SKM-1 (cell line): ENCODE results near the gene TMEM243.

Experiments
- DNase-seq: peaks from one replicate; lab custom pipeline; 2025; ENCODE audit not compliant: unreplicated experiment; lab: John Stamatoyannopoulos, UW

The TMEM243 gene

GRCh38 chr7:87164433-87164832 is 55.1 kb downstream of the TMEM243 start:
- no peak for DNase-seq

- no peak for DNase-seq
These were observed 60.0 kb downstream of the TMEM243 start for GRCh38 chr7:87159538-87159937.

- no peak for DNase-seq
These were observed 62.8 kb downstream of the TMEM243 start for GRCh38 chr7:87156709-87157108.

GRCh38 chr7:87155788-87156187 is 63.7 kb downstream of the TMEM243 start:
- no peak for DNase-seq

- no peak for DNase-seq
These were observed 65.0 kb downstream of the TMEM243 start for GRCh38 chr7:87154569-87154968.

- no peak for DNase-seq
These were observed 65.4 kb downstream of the TMEM243 start for GRCh38 chr7:87154166-87154565.

- no peak for DNase-seq
These were observed 66.5 kb downstream of the TMEM243 start for GRCh38 chr7:87152897-87153641.

GRCh38 chr7:87152112-87152896 is 67.2 kb downstream of the TMEM243 start, which contains the start of gene DMTF1:
DMTF1 (plus strand) TSS chr7:87152453; CDS start chr7:87164942, 12,489 bp downstream.
- DNase-seq: peak; percentile 83

- no peak for DNase-seq
These were observed 67.8 kb downstream of the TMEM243 start for GRCh38 chr7:87151729-87152111.

- no peak for DNase-seq
These were observed 68.4 kb downstream of the TMEM243 start for GRCh38 chr7:87151002-87151728.

GRCh38 chr7:87148332-87148955 is 71.1 kb downstream of the TMEM243 start:
- DNase-seq: no peak

GRCh38 chr7:87147500-87147899 is 72.0 kb downstream of the TMEM243 start:
- DNase-seq: no peak

GRCh38 chr7:87146740-87147386 is 72.7 kb downstream of the TMEM243 start:
- no peak for DNase-seq
